Karpas-422 (cell line): ENCODE measurements around the gene EN2. TPM values are rescaled to one million over a fixed set of nuclear protein-coding genes. Genes with fewer than 3 reads are reported as not detected.

Experiments used
- DNase-seq: peaks from one replicate; pipeline ENCODE4 v3.0.0-alpha.2; 2015
- H2AFZ ChIP-seq: fragments of 200-600 bp; sonication (generic); 2 replicates; pipeline ENCODE4 v1.6.1; 2014; ENCODE audit warnings: antibody characterized with exemption, low read length, mixed read lengths
- H3K27ac ChIP-seq: fragments of 200-600 bp; sonication (generic); 2 replicates; pipeline ENCODE4 v1.5.1; 2014; ENCODE audit warnings: mild to moderate bottlenecking, low read length, moderate library complexity
- H3K27me3 ChIP-seq: fragments of 200-600 bp; sonication (generic); 2 replicates; pipeline ENCODE4 v1.6.1; 2014; ENCODE audit warnings: low read length, mixed read lengths
- H3K36me3 ChIP-seq: fragments of 200-600 bp; sonication (generic); 2 replicates; pipeline ENCODE4 v1.6.1; 2014; ENCODE audit warnings: low read length, mixed read lengths; ENCODE audit not compliant: insufficient read depth
- H3K4me1 ChIP-seq: fragments of 200-600 bp; sonication (generic); 2 replicates; pipeline ENCODE4 v1.6.1; 2014; ENCODE audit warnings: mild to moderate bottlenecking, low read length, mixed read lengths
- H3K4me2 ChIP-seq: fragments of 200-600 bp; sonication (generic); 2 replicates; pipeline ENCODE4 v1.6.1; 2014; ENCODE audit warnings: low read length, low read depth, mild to moderate bottlenecking; ENCODE audit not compliant: poor library complexity, severe bottlenecking
- H3K4me3 ChIP-seq: fragments of 200-600 bp; sonication (generic); 2 replicates; pipeline ENCODE4 v1.5.1; 2014; ENCODE audit warnings: mild to moderate bottlenecking, antibody characterized with exemption, low read length, mixed read lengths
- H3K79me2 ChIP-seq: fragments of 200-600 bp; sonication (generic); 2 replicates; pipeline ENCODE4 v1.6.1; 2014; ENCODE audit warnings: mild to moderate bottlenecking, low read length, mixed read lengths
- H3K9ac ChIP-seq: fragments of 200-600 bp; sonication (generic); 2 replicates; pipeline ENCODE4 v1.6.0; 2014; ENCODE audit warnings: low read length
- H3K9me2 ChIP-seq: fragments of 200-600 bp; sonication (generic), shearing (Covaris generic); replicated peaks from 2 replicates; pipeline ENCODE4 v1.6.0; 2014; ENCODE audit warnings: mild to moderate bottlenecking, low read length, moderate library complexity; ENCODE audit not compliant: insufficient read depth
- H3K9me3 ChIP-seq: fragments of 300-700, 200-600 bp; sonication (generic); 2 replicates; pipeline ENCODE4 v1.6.1; 2014; ENCODE audit warnings: low read length, mixed read lengths
- H4K20me1 ChIP-seq: fragments of 200-600 bp; sonication (generic); 2 replicates; pipeline ENCODE4 v1.6.1; 2014; ENCODE audit warnings: mild to moderate bottlenecking, antibody characterized with exemption, low read length, low read depth; ENCODE audit not compliant: insufficient read depth
- total RNA-seq: library from RNA; depleted of rRNA; stranded (reverse); fragments of >200 nt; shearing (Covaris generic); gene quantifications from 2 replicates; pipeline ENCODE4 v1.2.3, GENCODE V29; 2014; ENCODE audit warnings: low replicate concordance; rRNA removed

Gene EN2
- total RNA-seq, result not detected in 2 replicates

DNA sequence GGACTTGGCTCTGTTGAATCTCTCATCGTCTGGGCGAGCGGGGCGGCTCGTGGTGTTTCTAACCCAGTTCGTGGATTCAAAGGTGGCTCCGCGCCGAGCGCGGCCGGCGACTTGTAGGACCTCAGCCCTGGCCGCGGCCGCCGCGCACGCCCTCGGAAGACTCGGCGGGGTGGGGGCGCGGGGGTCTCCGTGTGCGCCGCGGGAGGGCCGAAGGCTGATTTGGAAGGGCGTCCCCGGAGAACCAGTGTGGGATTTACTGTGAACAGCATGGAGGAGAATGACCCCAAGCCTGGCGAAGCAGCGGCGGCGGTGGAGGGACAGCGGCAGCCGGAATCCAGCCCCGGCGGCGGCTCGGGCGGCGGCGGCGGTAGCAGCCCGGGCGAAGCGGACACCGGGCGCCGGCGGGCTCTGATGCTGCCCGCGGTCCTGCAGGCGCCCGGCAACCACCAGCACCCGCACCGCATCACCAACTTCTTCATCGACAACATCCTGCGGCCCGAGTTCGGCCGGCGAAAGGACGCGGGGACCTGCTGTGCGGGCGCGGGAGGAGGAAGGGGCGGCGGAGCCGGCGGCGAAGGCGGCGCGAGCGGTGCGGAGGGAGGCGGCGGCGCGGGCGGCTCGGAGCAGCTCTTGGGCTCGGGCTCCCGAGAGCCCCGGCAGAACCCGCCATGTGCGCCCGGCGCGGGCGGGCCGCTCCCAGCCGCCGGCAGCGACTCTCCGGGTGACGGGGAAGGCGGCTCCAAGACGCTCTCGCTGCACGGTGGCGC is at the start of gene EN2:
Gene EN2 (plus strand): TSS at position 19 of the 767 bp plus-strand sequence. CDS start 249 bp downstream, at position 268.
- H4K20me1 ChIP-seq, result no peaks in the 10 kb centered on the region
- no peak within 1 kb of the TSS for H3K9ac ChIP-seq
- no peak within 1 kb of the TSS for H3K4me3 ChIP-seq
- no peak within 1 kb of the TSS for H3K4me2 ChIP-seq
- H2AFZ ChIP-seq, result no peak within 1 kb of the TSS
- no peaks in the 10 kb centered on the region for H3K4me1 ChIP-seq
- H3K36me3 ChIP-seq, result no peaks in the 10 kb centered on the region
- H3K9me2 ChIP-seq, result no peaks in the 10 kb centered on the region
- H3K27ac ChIP-seq, result no peak within 1 kb of the TSS
- H3K79me2 ChIP-seq, result no peaks in the 10 kb centered on the region
- no peaks in the 10 kb centered on the region for H3K27me3 ChIP-seq
- no peaks in the 10 kb centered on the region for H3K9me3 ChIP-seq
- DNase-seq, result no peak

DNA sequence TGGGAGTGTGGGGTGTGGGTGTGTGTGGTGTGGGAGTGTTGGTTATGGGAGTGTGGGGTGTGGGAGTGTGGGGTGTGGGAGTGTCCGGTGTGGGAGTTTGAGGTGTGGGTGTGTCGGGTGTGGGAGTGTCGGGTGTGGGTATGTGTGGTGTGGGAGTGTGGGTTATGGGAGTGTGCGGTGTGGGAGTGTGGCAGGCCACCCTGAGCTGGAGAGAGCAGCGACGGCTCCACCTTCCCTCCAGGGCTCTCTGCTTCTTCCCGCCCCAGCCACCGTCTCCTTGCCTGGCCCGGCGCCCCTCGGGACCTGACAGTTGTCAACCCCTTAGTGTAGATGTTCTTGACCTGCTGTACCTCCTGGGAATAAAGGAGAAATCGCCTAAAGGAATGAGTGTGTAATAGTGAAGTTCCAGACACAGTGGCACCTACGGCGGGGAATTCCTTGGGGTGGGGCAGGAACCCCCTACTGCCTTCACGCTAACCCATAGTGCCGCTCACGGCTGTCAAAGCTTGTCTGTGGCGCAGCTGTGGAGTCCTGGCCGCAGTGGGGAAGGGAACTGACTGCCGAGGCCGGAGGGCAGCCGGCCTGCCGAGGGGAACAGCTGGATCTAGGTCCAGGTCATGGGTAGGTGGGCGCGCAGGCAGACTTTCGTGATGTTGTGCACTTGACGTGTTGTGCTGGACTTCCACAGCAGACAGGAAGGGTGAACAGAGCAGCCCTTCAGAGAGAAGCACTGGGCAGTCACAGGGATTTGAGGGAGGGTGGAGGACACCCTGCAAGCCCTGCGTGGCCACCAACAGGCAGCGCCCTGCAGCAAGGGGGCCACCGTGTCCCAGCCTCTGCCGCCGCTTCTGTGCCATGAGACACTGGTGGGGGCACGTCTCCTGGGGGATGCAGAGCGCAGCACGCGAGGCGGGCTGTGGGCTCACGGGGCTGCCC is 49.0 kb upstream of the EN2 start:
- H3K9me2 ChIP-seq, result no peaks in the 10 kb centered on the region
- H3K4me1 ChIP-seq, result peaks cover 2% of the 10 kb centered on the region; the same call in 1 of the 2 replicates
- H3K27me3 ChIP-seq, result no peaks in the 10 kb centered on the region
- H3K9me3 ChIP-seq, result no peaks in the 10 kb centered on the region
- no peak overlapping the region for H3K4me2 ChIP-seq
- no peak overlapping the region for H3K9ac ChIP-seq
- H3K4me3 ChIP-seq, result no peak overlapping the region
- DNase-seq, result no peak
- no peak overlapping the region for H2AFZ ChIP-seq
- no peaks in the 10 kb centered on the region for H3K36me3 ChIP-seq
- no peak overlapping the region for H3K27ac ChIP-seq
- H3K79me2 ChIP-seq, result no peaks in the 10 kb centered on the region
- H4K20me1 ChIP-seq, result peaks cover 6% of the 10 kb centered on the region

- Histone ChIP-seq H3K9me3 (no peaks in the 10 kb centered on the region), H3K36me3 (no peaks in the 10 kb centered on the region), H3K27me3 (no peaks in the 10 kb centered on the region), H3K27ac (no peak overlapping the region), H3K9ac (no peak overlapping the region), H3K4me1 (peaks cover 2% of the 10 kb centered on the region; the same call in 1 of the 2 replicates), H2AFZ (no peak overlapping the region), H3K4me3 (no peak overlapping the region), H3K4me2 (no peak overlapping the region), H3K79me2 (no peaks in the 10 kb centered on the region), H4K20me1 (peaks cover 6% of the 10 kb centered on the region), H3K9me2 (no peaks in the 10 kb centered on the region)
- no peak for DNase-seq
These were observed 47.9 kb upstream of the EN2 start for GRCh38 chr7:155409980-155410379.

GRCh38 chr7:155410431-155410830 is 47.5 kb upstream of the EN2 start:
- H4K20me1 ChIP-seq, result peaks cover 6% of the 10 kb centered on the region
- no peak overlapping the region for H3K27ac ChIP-seq
- H3K4me3 ChIP-seq, result no peak overlapping the region
- no peaks in the 10 kb centered on the region for H3K36me3 ChIP-seq
- no peak for DNase-seq
- H3K9ac ChIP-seq, result no peak overlapping the region
- H3K4me1 ChIP-seq, result peaks cover 2% of the 10 kb centered on the region; the same call in 1 of the 2 replicates
- H3K27me3 ChIP-seq, result no peaks in the 10 kb centered on the region
- H2AFZ ChIP-seq, result no peak overlapping the region
- H3K9me2 ChIP-seq, result no peaks in the 10 kb centered on the region
- no peaks in the 10 kb centered on the region for H3K79me2 ChIP-seq
- H3K9me3 ChIP-seq, result no peaks in the 10 kb centered on the region
- no peak overlapping the region for H3K4me2 ChIP-seq

GRCh38 chr7:155411718-155412415 is 46.1 kb upstream of the EN2 start:
- H3K9ac ChIP-seq, result no peak overlapping the region
- no peak for DNase-seq
- no peaks in the 10 kb centered on the region for H3K27me3 ChIP-seq
- H3K79me2 ChIP-seq, result no peaks in the 10 kb centered on the region
- no peaks in the 10 kb centered on the region for H3K36me3 ChIP-seq
- H2AFZ ChIP-seq, result no peak overlapping the region
- H3K27ac ChIP-seq, result no peak overlapping the region
- peaks cover 6% of the 10 kb centered on the region for H4K20me1 ChIP-seq
- H3K9me3 ChIP-seq, result no peaks in the 10 kb centered on the region
- H3K4me2 ChIP-seq, result no peak overlapping the region
- no peak overlapping the region for H3K4me3 ChIP-seq
- no peaks in the 10 kb centered on the region for H3K9me2 ChIP-seq
- peaks cover 2% of the 10 kb centered on the region; the same call in 1 of the 2 replicates for H3K4me1 ChIP-seq

DNA sequence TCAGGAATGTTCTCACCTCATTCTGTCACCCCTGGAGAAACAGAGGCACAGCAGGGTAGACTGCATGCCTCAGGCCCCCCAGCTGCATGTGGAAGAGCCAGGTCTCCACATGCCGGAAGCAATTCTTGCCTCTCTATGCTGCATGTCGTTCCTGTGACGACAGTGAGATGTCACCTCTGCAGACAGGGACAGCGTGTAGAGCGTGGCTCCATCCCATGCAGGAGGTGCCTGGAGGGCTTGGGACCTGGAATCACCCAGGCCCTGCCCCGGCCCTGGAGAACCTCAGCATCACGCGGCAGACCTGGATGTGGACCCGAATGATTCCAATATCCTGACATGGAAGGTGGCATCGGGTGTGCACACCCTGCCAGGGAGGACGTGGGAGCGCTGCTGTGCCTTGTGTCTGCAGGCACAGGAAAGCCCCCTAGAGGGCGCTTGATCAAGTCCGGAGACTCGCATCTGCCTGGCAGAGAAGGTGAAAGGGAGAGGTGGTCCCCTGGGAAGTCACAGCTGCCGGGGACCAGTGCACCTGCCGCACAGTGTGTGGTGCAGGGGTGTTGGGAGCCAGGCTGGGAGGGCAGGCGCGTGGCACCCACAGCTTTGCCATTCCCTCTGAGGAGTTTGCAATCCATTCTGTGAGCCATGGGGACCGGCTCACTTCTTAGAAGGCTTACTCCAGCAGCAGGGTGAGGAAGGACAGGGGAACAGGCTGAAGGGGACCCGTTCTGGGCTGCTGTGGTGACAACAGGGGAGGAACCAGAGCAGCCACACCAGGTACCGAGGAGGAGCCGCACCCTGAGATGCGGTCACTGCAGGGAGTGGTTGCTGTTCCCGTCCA is 45.3 kb upstream of the EN2 start:
- Histone ChIP-seq H3K79me2 (no peaks in the 10 kb centered on the region), H3K27ac (no peak overlapping the region), H2AFZ (no peak overlapping the region), H3K4me3 (no peak overlapping the region), H4K20me1 (peaks cover 6% of the 10 kb centered on the region), H3K27me3 (no peaks in the 10 kb centered on the region), H3K9me2 (no peaks in the 10 kb centered on the region), H3K4me1 (peaks cover 2% of the 10 kb centered on the region; the same call in 1 of the 2 replicates), H3K9ac (no peak overlapping the region), H3K4me2 (no peak overlapping the region), H3K9me3 (no peaks in the 10 kb centered on the region), H3K36me3 (no peaks in the 10 kb centered on the region)
- peak; percentile 91 for DNase-seq

- Histone ChIP-seq H3K9ac (no peak overlapping the region), H3K9me2 (no peaks in the 10 kb centered on the region), H3K79me2 (no peaks in the 10 kb centered on the region), H3K4me1 (peaks cover 2% of the 10 kb centered on the region; the same call in 1 of the 2 replicates), H3K4me2 (no peak overlapping the region), H3K36me3 (no peaks in the 10 kb centered on the region), H3K27me3 (no peaks in the 10 kb centered on the region), H3K27ac (no peak overlapping the region), H3K9me3 (no peaks in the 10 kb centered on the region), H4K20me1 (peaks cover 6% of the 10 kb centered on the region), H3K4me3 (no peak overlapping the region), H2AFZ (no peak overlapping the region)
- peak; percentile 67 for DNase-seq
These were observed 43.1 kb upstream of the EN2 start for GRCh38 chr7:155414547-155415492.
